ENCODE measurements around the gene ZNF275.

Gene ZNF275

GRCh38 chrX:153352858-153353257, 18.9 kb downstream of the ZNF275 start:
- no peak for DNase-seq (ENCODE audit: low read depth, low spot score)
- in situ Hi-C loops (cut with HindIII; ENCODE audit: low sequenced_read_pairs): no loop called here

DNA sequence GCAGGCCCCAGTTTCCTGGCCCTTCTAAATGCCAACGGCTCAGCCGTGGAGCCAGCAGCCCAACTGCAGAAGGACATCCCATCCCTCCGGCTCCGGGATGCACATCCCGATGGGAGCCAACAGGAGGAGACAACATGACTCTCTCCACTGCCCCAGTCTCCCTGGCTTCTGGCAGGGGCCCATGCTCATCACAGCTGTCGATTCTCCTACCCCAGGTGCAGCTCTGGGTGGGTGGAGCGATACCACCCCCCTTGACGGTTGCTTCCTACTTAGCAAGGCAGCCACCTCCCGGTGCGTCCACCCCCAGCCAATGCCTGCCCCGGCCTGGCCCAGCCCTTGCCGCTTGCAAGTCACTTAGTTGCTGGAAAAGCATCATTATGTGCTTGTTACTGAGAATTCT, 19.5 kb downstream of the ZNF275 start:
- TF ChIP-seq, protein P1, sequence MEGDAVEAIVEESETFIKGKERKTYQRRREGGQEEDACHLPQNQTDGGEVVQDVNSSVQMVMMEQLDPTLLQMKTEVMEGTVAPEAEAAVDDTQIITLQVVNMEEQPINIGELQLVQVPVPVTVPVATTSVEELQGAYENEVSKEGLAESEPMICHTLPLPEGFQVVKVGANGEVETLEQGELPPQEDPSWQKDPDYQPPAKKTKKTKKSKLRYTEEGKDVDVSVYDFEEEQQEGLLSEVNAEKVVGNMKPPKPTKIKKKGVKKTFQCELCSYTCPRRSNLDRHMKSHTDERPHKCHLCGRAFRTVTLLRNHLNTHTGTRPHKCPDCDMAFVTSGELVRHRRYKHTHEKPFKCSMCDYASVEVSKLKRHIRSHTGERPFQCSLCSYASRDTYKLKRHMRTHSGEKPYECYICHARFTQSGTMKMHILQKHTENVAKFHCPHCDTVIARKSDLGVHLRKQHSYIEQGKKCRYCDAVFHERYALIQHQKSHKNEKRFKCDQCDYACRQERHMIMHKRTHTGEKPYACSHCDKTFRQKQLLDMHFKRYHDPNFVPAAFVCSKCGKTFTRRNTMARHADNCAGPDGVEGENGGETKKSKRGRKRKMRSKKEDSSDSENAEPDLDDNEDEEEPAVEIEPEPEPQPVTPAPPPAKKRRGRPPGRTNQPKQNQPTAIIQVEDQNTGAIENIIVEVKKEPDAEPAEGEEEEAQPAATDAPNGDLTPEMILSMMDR (IDR thresholded peaks at IDR 0.05; ENCODE audit: low read depth, low read length): no peak
- in situ Hi-C loops (cut with HindIII; ENCODE audit: low sequenced_read_pairs): no loop called here

More at GRCh38 chrX:153352858-153353257, 18.9 kb downstream of the ZNF275 start:
- no peak overlapping the region for H3K4me3 ChIP-seq (ENCODE audit: low read depth, low read length)
- TF ChIP-seq, protein P1 (IDR thresholded peaks at IDR 0.05; ENCODE audit: low read depth, low read length): no peak

DNA sequence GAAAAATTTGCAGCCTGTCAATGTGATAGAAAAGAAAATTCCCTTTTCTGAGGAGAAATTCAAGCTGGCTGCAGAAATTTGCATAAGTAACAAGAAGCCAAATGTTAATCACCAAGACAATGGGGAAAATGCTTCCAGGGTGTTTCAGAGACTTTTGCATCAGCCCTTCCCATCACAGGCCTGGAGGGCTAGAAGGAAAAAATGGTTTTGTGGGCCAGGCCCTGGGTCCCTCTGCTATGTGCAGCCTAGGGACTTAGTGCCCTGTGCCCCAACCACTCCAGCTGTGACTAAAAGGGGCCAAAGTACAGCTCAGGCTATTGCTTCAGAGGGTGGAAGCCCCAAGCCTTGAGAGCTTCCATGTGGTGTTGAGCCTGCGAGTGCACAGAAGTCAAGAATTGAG, 23.9 kb downstream of the ZNF275 start:
- in situ Hi-C loops (cut with HindIII; ENCODE audit: low sequenced_read_pairs): no loop called here
- no peak for DNase-seq (ENCODE audit: low read depth, low spot score)
- TF ChIP-seq, protein P1 (IDR thresholded peaks at IDR 0.05; ENCODE audit: low read depth, low read length): no peak
- no peak overlapping the region for H3K4me3 ChIP-seq (ENCODE audit: low read depth, low read length)

More for the DNA sequence above, 19.5 kb downstream of the ZNF275 start:
- no peak for DNase-seq (ENCODE audit: low read depth, low spot score)
- no peak overlapping the region for H3K4me3 ChIP-seq (ENCODE audit: low read depth, low read length)

DNA sequence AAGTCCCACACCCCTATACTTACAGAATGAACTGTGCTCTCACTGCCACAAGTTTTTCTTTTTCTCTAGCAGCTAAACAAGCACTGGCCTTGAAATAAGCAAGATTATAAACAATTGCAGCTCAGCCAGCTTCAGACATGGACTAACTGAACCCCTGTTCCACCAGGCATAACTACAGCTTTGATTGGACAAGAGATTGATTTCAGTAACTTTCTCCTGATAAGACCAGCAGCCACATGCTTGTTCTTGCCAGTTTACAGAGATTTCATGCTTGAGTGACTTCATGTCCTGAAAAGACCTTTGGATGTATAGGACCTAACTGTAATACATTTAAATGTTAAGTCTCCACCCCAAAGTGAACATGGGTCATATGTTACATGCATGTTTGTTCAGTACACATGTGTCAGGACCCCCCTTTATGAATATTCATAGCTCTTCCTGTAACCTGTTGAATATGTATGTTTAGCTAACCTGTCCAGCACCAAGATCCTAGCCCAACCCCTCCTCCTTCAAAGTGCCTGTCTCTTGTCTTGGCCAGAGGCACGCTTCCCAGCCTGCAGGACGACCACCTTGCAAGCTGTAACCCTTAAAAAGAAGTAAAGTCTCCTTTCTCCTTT, 27.9 kb downstream of the ZNF275 start:
- in situ Hi-C loops (cut with HindIII; ENCODE audit: low sequenced_read_pairs): no loop called here
- TF ChIP-seq, protein P1 (IDR thresholded peaks at IDR 0.05; ENCODE audit: low read depth, low read length): no peak
- DNase-seq (ENCODE audit: low read depth, low spot score): no peak
- H3K4me3 ChIP-seq (ENCODE audit: low read depth, low read length): no peak overlapping the region

DNA sequence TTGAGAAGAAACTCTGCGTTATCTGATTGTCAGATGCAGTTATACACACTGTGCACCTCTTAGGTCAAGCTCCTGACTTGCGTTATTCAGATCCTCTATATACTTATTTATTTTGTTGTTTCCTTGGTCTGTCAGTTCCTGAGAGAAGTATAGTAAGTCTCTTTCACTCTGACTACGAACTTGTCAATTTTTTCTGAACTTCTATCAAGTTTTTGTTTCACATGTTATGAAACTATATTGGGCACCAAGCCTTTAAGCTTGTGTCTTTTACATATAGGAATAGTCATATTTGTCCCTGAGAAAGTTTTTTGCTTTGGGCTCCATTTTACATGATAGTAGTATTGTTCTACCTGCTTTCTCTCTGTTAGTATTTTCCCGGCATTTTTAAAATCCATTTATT, 31.7 kb downstream of the ZNF275 start:
- in situ Hi-C loops (cut with HindIII; ENCODE audit: low sequenced_read_pairs): no loop called here
- TF ChIP-seq, protein P1 (IDR thresholded peaks at IDR 0.05; ENCODE audit: low read depth, low read length): no peak

GRCh38 chrX:153366119-153366518, 32.2 kb downstream of the ZNF275 start:
- no peak for DNase-seq (ENCODE audit: low read depth, low spot score)
- TF ChIP-seq, protein P1 (IDR thresholded peaks at IDR 0.05; ENCODE audit: low read depth, low read length): no peak
- in situ Hi-C loops (cut with HindIII; ENCODE audit: low sequenced_read_pairs): no loop called here
- no peak overlapping the region for H3K4me3 ChIP-seq (ENCODE audit: low read depth, low read length)

More for the DNA sequence above, 31.7 kb downstream of the ZNF275 start:
- no peak overlapping the region for H3K4me3 ChIP-seq (ENCODE audit: low read depth, low read length)
- DNase-seq (ENCODE audit: low read depth, low spot score): no peak
